ENCODE results near the gene RNF223.

GRCh38 chr1:1063261-1063944 lies 10.7 kb downstream of the RNF223 start:
- TF ChIP-seq FOXP1 (CRISPR knock-in tag; IDR thresholded peaks at IDR 0.05; ENCODE audit: borderline replicate concordance): no peak
- TF ChIP-seq USF2 (CRISPR knock-in tag; IDR thresholded peaks at IDR 0.05): no peak
- TF ChIP-seq, protein P1, sequence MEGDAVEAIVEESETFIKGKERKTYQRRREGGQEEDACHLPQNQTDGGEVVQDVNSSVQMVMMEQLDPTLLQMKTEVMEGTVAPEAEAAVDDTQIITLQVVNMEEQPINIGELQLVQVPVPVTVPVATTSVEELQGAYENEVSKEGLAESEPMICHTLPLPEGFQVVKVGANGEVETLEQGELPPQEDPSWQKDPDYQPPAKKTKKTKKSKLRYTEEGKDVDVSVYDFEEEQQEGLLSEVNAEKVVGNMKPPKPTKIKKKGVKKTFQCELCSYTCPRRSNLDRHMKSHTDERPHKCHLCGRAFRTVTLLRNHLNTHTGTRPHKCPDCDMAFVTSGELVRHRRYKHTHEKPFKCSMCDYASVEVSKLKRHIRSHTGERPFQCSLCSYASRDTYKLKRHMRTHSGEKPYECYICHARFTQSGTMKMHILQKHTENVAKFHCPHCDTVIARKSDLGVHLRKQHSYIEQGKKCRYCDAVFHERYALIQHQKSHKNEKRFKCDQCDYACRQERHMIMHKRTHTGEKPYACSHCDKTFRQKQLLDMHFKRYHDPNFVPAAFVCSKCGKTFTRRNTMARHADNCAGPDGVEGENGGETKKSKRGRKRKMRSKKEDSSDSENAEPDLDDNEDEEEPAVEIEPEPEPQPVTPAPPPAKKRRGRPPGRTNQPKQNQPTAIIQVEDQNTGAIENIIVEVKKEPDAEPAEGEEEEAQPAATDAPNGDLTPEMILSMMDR (IDR thresholded peaks at IDR 0.05): no peak
- TF ChIP-seq, protein P2, sequence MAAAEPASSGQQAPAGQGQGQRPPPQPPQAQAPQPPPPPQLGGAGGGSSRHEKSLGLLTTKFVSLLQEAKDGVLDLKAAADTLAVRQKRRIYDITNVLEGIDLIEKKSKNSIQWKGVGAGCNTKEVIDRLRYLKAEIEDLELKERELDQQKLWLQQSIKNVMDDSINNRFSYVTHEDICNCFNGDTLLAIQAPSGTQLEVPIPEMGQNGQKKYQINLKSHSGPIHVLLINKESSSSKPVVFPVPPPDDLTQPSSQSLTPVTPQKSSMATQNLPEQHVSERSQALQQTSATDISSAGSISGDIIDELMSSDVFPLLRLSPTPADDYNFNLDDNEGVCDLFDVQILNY (CRISPR knock-in tag; IDR thresholded peaks at IDR 0.05): no peak
- TF ChIP-seq, protein P3, sequence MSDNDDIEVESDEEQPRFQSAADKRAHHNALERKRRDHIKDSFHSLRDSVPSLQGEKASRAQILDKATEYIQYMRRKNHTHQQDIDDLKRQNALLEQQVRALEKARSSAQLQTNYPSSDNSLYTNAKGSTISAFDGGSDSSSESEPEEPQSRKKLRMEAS (CRISPR knock-in tag; IDR thresholded peaks at IDR 0.05): no peak
- no peak for TF ChIP-seq ZMAT4 (CRISPR knock-in tag; IDR thresholded peaks at IDR 0.05)
- no peak for TF ChIP-seq ZNF512 (CRISPR knock-in tag; IDR thresholded peaks at IDR 0.05; ENCODE audit: borderline replicate concordance)
- TF ChIP-seq ESRRA (CRISPR knock-in tag; IDR thresholded peaks at IDR 0.05; ENCODE audit: borderline replicate concordance): no peak
- no peak for TF ChIP-seq NR3C1 (CRISPR knock-in tag; conservative IDR thresholded peaks at IDR 0.05; ENCODE audit: low read depth)
- no peak for TF ChIP-seq NFYB (CRISPR knock-in tag; conservative IDR thresholded peaks at IDR 0.05; ENCODE audit: low read depth)
- TF ChIP-seq ZSCAN18 (CRISPR knock-in tag; IDR thresholded peaks at IDR 0.05): no peak
- TF ChIP-seq, protein P4, sequence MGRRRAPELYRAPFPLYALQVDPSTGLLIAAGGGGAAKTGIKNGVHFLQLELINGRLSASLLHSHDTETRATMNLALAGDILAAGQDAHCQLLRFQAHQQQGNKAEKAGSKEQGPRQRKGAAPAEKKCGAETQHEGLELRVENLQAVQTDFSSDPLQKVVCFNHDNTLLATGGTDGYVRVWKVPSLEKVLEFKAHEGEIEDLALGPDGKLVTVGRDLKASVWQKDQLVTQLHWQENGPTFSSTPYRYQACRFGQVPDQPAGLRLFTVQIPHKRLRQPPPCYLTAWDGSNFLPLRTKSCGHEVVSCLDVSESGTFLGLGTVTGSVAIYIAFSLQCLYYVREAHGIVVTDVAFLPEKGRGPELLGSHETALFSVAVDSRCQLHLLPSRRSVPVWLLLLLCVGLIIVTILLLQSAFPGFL (CRISPR knock-in tag; IDR thresholded peaks at IDR 0.05; ENCODE audit: borderline replicate concordance): no peak
- TF ChIP-seq GABPB1 (CRISPR knock-in tag; IDR thresholded peaks at IDR 0.05): no peak
- TF ChIP-seq ZNF219 (CRISPR knock-in tag; IDR thresholded peaks at IDR 0.05; ENCODE audit: borderline replicate concordance): no peak
